Bronchial epithelial cell (primary cell): ENCODE data around the gene TMOD2. TPM values are rescaled to one million over a fixed set of nuclear protein-coding genes. Genes with fewer than 3 reads are reported as not detected.
A peak's percentile ranks its signal among the peaks of the same experiment; 100 is the strongest.

Experiments
- DNase-seq: peaks from one replicate; pipeline ENCODE4 v3.0.0-alpha.2; 2010; ENCODE audit warnings: low read depth
- FAIRE-seq: peaks from 2 replicates; lab custom pipeline; 2011; peaks lifted over from hg19 to GRCh38; lab: Jason Lieb, UNC
- H3K27me3 ChIP-seq: 2 replicates; pipeline ENCODE4 v1.5.1; 2011; ENCODE audit warnings: low read length; ENCODE audit not compliant: control insufficient read depth, insufficient read depth
- H3K36me3 ChIP-seq: 2 replicates; pipeline ENCODE4 v1.5.1; 2011; ENCODE audit warnings: low read length; ENCODE audit not compliant: control insufficient read depth, insufficient read depth
- H3K4me3 ChIP-seq: 2 replicates; pipeline ENCODE4 v1.5.1; 2011; ENCODE audit warnings: mild to moderate bottlenecking, low read depth, low read length, control low read depth
- CTCF ChIP-seq: IDR thresholded peaks from 2 replicates; pipeline ENCODE4 v1.5.1; 2011; ENCODE audit warnings: mild to moderate bottlenecking, moderate library complexity, low read length, control low read depth, inconsistent platforms; ENCODE audit not compliant: insufficient read depth, severe bottlenecking
- total RNA-seq: library from RNA; depleted of rRNA; stranded (reverse); fragments of >200 nt; gene quantifications from 2 replicates; pipeline ENCODE4 v1.2.1, GENCODE V29; 2014

TMOD2 gene
- total RNA-seq, 1 donor from 2014 or later: 2.1 TPM

- no peak for TF ChIP-seq CTCF
- no peaks in the 10 kb centered on the region for H3K36me3 ChIP-seq
- no peaks in the 10 kb centered on the region for H3K27me3 ChIP-seq
- FAIRE-seq (no peak), DNase-seq (no peak)
- no peak overlapping the region for H3K4me3 ChIP-seq
Measured at GRCh38 chr15:51768018-51768417, 16.6 kb downstream of the TMOD2 start.

- H3K4me3 ChIP-seq: no peak overlapping the region
- no peak for TF ChIP-seq CTCF
- H3K27me3 ChIP-seq: no peaks in the 10 kb centered on the region
- no peaks in the 10 kb centered on the region for H3K36me3 ChIP-seq
- DNase-seq: no peak
- FAIRE-seq: no peak
Measured at GRCh38 chr15:51770902-51771301, 19.5 kb downstream of the TMOD2 start.

GRCh38 chr15:51771773-51772172, 20.4 kb downstream of the TMOD2 start:
- FAIRE-seq: no peak

GRCh38 chr15:51774916-51775315, 23.5 kb downstream of the TMOD2 start:
- no peak for TF ChIP-seq CTCF
- FAIRE-seq (no peak), DNase-seq (no peak)
- Histone ChIP-seq H3K36me3 (no peaks in the 10 kb centered on the region), H3K4me3 (no peak overlapping the region), H3K27me3 (no peaks in the 10 kb centered on the region)

More at GRCh38 chr15:51771773-51772172, 20.4 kb downstream of the TMOD2 start:
- no peak for DNase-seq
- H3K27me3 ChIP-seq: no peaks in the 10 kb centered on the region
- H3K36me3 ChIP-seq: no peaks in the 10 kb centered on the region
- no peak for TF ChIP-seq CTCF
- H3K4me3 ChIP-seq: no peak overlapping the region

GRCh38 chr15:51775967-51776816, 24.8 kb downstream of the TMOD2 start:
- no peak for FAIRE-seq
- peak; percentile 51 for DNase-seq
- Histone ChIP-seq H3K4me3 (no peak overlapping the region), H3K27me3 (no peaks in the 10 kb centered on the region), H3K36me3 (no peaks in the 10 kb centered on the region)
- peak; percentile 75 for TF ChIP-seq CTCF
